ENCODE data around the gene RAB3IL1.

Gene RAB3IL1

GRCh38 chr11:61901397-61901796, 16.0 kb downstream of the RAB3IL1 start:
- no peak for DNase-seq

DNA sequence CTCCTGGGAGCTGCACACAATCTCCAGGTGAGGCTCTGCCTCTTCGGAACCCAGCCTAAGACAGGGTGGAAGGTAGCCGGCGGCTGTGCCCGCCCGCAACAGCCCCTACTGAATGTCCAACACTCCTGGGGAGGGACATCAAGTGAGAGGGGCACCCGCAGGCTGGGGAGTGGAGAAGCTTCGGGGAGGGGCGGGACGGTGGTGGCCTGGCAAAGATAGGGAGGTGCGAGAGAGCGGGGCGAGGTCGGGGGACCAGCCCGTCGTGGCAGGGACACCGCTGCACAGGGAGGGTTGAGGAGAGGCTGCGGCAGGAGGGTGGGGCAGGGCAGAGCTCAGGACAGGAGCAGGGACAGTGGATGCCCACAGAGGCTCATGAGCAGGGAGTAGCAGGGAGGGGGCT, 17.1 kb downstream of the RAB3IL1 start:
- no peak for DNase-seq

DNA sequence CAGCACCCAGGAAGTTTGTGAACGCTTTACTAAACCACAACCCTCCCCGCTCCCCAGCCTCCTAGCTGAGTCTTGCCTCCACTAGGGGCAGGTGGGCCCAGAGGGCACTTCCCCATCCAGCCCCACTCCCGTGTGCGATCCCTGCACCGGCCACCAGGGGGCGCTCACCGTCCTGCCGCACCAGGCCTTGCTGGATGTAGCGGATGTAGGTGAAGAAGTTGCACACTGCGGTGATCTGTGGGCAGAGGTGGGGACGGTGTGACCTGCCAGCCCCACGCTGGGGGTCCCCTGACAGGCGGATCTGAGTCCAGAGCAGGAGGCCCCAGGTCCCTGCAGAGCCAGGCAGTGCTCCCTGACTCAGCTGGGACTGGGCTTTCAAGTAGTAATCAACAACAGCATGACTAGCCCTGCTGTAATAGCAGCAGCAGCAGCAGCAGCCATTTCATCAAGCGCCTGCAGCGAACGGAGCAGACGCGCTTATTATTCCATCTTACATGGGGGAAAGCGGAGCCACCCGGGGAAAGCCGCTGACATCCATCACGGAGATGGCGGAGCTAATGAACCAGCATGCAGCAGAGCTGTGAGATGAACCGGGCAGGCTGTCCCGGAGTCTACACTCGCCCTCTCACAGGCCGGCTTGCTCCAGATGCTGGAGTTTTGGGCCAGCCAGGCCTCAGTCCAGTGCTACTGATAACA, 18.1 kb downstream of the RAB3IL1 start:
- DNase-seq, result peak; percentile 22

- no peak for DNase-seq
Observed at GRCh38 chr11:61898247-61898582, 19.2 kb downstream of the RAB3IL1 start.

GRCh38 chr11:61897387-61898246, 19.7 kb downstream of the RAB3IL1 start:
- DNase-seq, result peak; percentile 6

DNA sequence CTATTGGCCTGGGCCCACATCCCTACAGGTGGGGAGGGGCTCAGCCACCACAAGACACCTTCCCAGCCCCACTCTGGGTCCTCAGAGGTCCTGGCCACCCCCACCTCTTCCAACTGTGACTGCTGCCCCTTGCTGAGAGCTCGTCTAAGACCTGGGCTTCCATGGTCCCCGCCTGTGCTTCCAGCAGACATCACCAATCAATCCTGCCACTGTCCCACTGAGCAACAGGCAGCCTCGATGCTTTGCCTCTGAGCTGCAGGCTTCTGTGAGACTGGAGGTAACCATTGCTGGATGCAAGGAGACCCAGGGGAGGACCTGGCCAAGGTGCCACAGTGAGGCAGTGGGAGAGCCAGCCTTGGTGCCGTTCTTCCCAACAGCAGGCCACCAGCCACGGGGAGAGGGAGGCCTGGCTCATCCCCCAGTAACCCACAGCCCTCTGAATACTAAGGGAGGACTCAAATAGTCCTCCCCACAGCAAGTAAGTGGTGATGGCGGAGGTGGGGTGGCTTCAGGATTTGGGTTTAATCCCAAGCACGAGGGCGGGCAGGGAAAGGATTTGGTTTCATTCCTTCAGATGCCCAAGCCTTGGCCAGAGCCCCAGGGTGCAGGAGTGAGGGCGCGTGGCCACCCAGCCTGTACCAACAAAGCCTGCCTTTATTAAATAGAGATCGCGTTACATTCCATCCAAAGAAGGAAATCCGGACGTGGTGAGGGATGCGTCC, 20.5 kb downstream of the RAB3IL1 start:
- DNase-seq, result no peak

DNA sequence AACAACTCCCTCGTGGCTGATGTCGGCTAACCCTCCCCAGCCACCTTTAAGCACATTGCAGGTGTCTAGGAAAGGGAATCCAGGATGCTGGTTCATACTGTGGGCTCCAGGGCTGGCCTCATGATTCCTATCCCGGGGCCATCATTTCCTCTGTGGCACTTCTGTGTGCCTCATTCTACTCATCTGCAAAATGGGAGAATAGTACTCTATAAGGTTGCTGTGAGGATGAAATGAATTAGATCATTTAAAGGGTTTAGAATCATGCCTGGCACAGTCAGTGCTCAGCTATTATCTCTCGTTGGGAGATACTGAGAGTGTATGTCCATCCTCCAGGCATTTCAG, 21.7 kb downstream of the RAB3IL1 start:
- DNase-seq, result no peak

DNA sequence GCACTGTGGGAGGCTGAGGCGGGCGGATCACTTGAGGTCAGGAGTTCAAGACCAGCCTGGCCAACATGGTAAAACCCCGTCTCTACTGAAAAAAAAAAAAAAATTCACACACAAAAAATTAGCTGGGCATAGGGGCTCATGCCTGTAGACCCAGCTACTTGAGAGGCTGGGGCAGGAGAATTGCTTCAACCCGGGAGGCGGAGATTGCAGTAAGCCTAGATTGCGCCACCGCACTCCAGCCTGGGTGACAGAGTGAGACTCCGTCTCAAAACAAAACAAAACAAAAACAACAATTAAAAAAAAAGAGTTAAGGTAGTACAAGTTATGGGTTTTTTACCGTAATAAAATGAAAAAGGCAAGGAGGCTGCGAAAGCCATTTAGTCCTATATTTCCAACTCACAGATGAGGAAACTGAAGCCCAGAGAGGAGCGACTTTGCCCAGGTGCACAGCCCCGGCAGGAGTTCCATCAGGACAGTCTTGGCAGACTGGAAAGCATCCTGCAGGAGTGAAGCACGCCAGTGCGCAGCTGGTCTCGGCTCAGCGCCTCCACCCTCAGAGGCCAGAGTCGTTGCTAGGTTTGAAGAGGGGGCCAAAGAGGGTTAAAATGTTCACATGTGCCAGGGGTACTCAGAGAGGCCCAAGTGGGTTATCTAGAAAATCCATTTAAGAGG, 22.2 kb downstream of the RAB3IL1 start:
- DNase-seq, result no peak

DNA sequence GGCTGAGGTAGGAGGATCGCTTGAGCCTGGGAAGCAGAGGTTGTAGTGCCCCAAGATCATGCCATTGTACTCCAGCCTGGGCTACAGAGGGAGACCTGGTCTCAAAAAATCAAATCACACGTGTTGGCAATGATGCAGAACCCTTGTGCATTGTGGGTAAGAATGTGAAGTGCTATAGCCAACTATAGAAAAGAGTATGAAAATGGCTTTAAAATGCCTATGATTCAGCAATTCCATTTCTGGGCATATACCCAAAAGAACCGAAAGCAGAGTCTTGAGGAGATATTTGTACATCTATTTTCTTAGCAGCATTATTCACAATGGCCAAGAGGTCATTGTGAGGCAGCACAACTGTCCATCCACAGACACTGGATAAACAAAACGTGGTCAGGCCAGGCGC, 23.4 kb downstream of the RAB3IL1 start:
- DNase-seq, result no peak

DNA sequence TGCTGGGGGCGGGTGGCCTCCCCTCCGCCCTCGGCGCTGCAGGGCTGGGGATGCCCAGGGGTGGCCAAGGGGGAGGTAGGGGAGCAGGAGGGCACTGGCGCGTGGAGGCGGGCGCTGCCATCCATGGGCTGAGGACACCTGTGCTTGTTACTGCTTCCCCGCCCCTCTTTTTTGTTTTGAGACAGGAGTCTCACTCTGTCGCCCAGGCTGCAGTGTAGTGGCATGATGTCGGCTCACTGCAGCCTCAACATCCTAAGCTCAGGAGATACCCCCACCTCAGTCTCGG, 25.3 kb downstream of the RAB3IL1 start:
- no peak for DNase-seq

- peak; percentile 40 for DNase-seq
Observed at GRCh38 chr11:61891331-61892084, 25.9 kb downstream of the RAB3IL1 start, which contains the start of gene FADS3. FADS3 (minus strand) TSS chr11:61891545; CDS start chr11:61891381, 164 bp downstream.

- no peak for DNase-seq
Observed at GRCh38 chr11:61890529-61891330, 26.6 kb downstream of the RAB3IL1 start.

GRCh38 chr11:61889831-61890230, 27.5 kb downstream of the RAB3IL1 start:
- DNase-seq, result no peak

- no peak for DNase-seq
Observed at GRCh38 chr11:61888590-61888989, 28.8 kb downstream of the RAB3IL1 start.

GRCh38 chr11:61887839-61888494, 29.4 kb downstream of the RAB3IL1 start:
- DNase-seq, result no peak

DNA sequence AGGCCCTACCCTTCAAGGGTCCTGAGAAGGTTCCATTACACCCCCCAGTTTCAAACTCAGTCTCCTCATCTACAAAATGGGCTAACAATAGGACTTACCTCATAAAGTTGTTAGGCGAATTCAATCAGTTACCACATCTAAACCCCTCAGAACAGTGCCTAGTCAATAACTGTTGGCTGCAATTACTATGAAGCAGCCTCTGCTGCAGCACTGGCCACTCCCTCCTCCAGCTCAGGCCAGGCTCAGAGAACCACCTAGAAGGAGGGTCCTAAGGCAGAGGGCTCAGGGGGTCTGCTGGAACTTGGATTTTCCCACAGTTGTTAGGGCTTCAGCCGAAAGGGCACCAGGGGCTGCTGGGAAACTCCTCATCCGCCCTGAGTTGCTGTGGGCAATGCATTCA, 30.7 kb downstream of the RAB3IL1 start:
- DNase-seq, result no peak

DNA sequence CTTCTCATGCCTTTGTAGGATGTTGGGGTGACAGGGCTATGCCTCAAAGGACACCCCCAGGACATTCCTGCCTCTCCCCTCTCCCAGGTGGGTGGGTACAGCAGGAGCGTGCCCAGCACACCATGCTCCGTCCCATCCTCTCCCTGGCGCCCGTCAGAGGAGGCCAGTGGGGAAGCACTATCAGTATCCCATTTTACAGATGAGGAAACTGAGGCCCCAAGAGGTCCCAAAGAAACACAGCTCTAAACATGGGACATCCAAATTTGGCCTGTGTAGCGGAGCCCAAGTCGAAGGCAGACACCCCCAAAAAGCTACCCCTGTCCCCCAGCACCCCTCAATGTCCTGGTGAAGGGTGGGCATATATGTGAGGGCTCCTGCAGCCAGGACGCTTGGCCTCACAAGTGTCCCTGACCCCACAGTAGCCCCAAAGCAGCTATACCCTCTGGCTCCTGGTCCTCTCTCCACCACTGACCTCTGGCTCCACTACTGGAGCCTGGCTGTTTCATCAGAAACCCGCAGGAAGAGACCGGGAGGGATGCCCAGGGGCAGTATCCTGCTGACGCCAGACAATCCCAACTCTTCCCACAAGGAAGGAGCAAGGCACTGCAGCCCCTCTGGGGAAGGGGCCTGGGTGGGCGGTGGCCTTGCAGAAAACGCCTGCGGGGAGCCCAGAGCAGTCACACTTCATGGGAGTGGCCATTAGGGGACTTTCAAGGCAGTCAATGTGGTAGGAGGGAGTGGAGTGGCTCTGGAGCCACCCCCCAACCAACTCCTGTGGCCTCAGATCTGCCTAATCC, 31.4 kb downstream of the RAB3IL1 start:
- DNase-seq, result no peak

DNA sequence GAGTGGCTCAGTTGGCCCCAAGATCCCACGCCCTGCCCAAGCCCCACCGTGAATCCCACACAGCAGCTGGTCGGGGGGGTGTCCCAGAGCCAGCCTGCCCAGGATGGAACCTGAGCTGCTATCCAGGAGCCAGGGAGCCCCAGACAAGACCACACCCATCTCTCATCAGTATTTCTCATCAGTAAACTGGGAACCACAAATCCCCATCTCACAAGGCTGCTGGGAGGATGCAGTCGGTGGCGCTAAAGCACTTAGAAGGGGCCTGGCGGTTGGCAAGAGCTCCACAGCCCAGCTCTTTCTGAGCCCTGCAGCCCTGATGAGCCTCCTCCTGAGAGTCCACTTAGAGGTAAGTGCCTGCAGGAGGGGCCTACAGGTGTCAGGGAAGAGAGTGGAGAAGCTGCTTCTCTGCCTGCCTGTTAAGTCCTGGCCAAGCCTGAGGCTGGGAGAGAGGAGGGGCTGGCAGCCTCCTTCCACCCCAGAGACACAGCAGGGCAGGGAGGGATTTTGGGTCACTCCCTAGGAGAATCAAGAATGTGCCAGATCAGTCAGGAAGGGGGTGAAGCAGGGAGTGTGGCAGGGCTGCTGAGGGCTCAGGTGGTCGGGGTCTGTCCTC, 32.1 kb downstream of the RAB3IL1 start:
- DNase-seq, result no peak

DNA sequence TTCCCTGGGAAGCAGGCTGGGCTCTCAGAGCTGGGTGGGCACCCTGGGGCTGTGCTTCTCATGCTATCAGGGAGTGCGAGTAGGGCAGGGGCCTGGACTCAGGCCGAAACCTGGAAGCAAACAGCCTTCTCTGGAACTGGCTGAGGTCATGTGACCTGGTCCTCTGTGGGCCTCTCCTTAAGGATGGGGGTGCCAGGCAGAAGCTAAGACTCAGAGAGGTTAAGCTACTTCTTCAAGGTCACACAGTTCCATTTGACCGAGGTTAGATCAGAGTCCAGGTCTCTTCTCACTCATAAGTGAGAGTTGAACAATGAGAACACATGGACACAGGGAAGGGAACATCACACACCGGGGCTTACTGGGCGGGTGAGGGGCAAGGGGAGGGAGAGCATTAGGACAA, 33.4 kb downstream of the RAB3IL1 start:
- DNase-seq, result no peak

DNA sequence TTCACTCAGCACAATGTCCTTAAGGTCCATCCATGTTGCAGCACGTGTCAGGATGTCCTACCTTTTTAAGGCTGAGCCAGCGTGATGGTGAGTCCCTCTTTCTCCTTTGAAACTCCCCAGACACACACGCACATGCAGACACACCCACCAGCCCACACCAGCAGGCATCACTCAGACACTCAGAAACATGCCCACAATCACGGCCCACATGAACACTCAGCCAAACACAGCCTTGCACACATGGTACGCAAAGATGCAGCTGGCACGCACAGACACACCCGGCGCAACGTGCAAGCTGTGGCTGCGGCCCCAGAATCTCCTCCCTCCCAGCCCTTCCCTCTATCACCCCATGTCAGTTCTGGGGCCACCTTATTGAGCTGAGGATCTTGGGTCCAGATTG, 34.0 kb downstream of the RAB3IL1 start:
- no peak for DNase-seq

All from NCI-H1417 treated with DMSO at 0.1 percent for 48 hours (cell line).